Thoracic aorta (tissue), 2 donors: ENCODE results near the gene DCAF12. TPM values are rescaled to one million over a fixed set of nuclear protein-coding genes. Genes with fewer than 3 reads are reported as not detected.

Source experiments
- ATAC-seq: fragments of 150-250 bp; one replicate; pipeline ENCODE4 v1.8.0; 2017; ENCODE audit warnings: low read depth; ENCODE audit not compliant: insufficient number of reproducible peaks, low FRiP score
- DNase-seq: peaks from one replicate; pipeline ENCODE4 v3.0.0-alpha.2; 2020; ENCODE audit warnings: low spot score
- H3K27ac ChIP-seq, 2 donors: fragments of 200-600 bp; sonication (generic); 1 replicate in 1 of 2; 2 replicates in 1 of 2; pipeline ENCODE4 v1.5.1; 2016; ENCODE audit warnings: mild to moderate bottlenecking in 2 of 2, moderate library complexity in 2 of 2
- H3K27me3 ChIP-seq: fragments of 200-600 bp; sonication (generic); replicated peaks from 2 replicates; pipeline ENCODE4 v1.6.0; 2016; ENCODE audit warnings: mild to moderate bottlenecking; ENCODE audit not compliant: insufficient read depth
- H3K36me3 ChIP-seq: fragments of 200-600 bp; sonication (generic); one replicate; pipeline ENCODE4 v1.5.1; 2016
- H3K4me1 ChIP-seq, 2 donors: fragments of 200-600 bp; sonication (generic); 1 replicate in 1 of 2; 2 replicates in 1 of 2; pipeline versions ENCODE4 v1.5.1 to v1.6.0; 2016; ENCODE audit warnings: low read depth in 2 of 2, mild to moderate bottlenecking in 1 of 2; ENCODE audit not compliant: control insufficient read depth in 1 of 2
- H3K4me3 ChIP-seq: fragments of 200-600 bp; sonication (generic); 2 replicates; pipeline ENCODE4 v1.5.1; 2016; ENCODE audit warnings: mild to moderate bottlenecking
- H3K9me3 ChIP-seq: fragments of 200-600 bp; sonication (generic); 2 replicates; pipeline ENCODE4 v1.5.1; 2016
- CTCF ChIP-seq: fragments of 200-600 bp; sonication (generic); IDR thresholded peaks from one replicate; pipeline ENCODE4 v1.5.1; 2019; ENCODE audit warnings: antibody characterized with exemption
- total RNA-seq, 2 donors: library from RNA; depleted of rRNA; stranded (reverse); fragments of >200 nt; gene quantifications; one replicate each; pipeline versions ENCODE4 v1.1.0 to v1.2.3, GENCODE V29; 2016

The DCAF12 gene
- total RNA-seq, 2 donors from 2014 or later: 14.9 to 31.4 TPM

DNA sequence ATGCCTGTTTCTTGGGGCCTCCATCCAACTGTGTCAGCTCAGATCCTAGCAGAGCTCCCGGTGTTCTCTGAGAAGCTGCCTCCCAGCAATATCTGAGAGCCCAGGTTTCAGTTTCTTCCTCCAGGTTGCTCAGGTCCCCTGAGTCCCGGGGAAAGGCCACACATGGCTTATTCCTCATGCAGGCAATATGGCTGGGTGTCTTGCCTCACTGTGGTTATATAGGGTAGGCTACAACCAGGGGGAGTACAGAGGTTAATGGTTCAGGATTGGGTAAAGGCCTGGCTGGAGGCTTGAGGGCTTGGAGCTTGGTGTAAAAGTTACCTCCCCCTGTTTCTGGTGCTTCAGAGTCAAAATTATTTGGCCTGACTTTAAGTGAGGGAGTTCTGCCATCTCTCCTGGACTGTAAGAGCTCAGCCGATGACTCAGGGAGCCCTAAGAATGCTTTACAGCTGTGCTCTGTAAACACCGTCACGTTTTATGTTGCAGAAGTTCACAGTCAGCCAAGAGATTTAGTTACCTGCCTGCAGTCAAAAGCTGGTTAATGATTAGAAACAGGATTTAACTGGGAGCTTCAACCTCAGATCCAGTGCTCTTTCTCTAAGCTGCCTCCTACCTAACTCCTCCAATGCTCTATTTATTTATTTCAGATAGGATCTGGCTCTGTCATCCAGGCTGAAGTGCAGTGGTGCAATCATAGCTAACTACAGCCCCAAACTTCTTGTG lies 53.5 kb downstream of the DCAF12 start:
- ATAC-seq: peak; percentile 77
- no peaks in the 10 kb centered on the region for H3K36me3 ChIP-seq
- no peak for TF ChIP-seq CTCF

GRCh38 chr9:34072410-34072809 lies 54.1 kb downstream of the DCAF12 start:
- Histone ChIP-seq H3K9me3 (no peaks in the 10 kb centered on the region), H3K36me3 (no peaks in the 10 kb centered on the region), H3K27me3 (no peaks in the 10 kb centered on the region), H3K4me3 (no peak overlapping the region), H3K27ac (peak overlapping the region; percentile 69 to 77), H3K4me1 (peaks cover 8 to 37% of the 10 kb centered on the region in 2 donors)
- TF ChIP-seq CTCF: no peak
- ATAC-seq (no peak), DNase-seq (no peak)

More for the DNA sequence above, 53.5 kb downstream of the DCAF12 start:
- H3K9me3 ChIP-seq: no peaks in the 10 kb centered on the region
- peak overlapping the region; percentile 69 to 77 for H3K27ac ChIP-seq
- H3K4me1 ChIP-seq: peaks cover 8 to 37% of the 10 kb centered on the region in 2 donors
- DNase-seq: no peak
- no peaks in the 10 kb centered on the region for H3K27me3 ChIP-seq
- H3K4me3 ChIP-seq: no peak overlapping the region

- peak overlapping the region; percentile 24 to 52 for H3K27ac ChIP-seq
Measured at GRCh38 chr9:34070606-34071324, 55.7 kb downstream of the DCAF12 start.

GRCh38 chr9:34069831-34070230 lies 56.7 kb downstream of the DCAF12 start:
- no peak overlapping the region for H3K27ac ChIP-seq
- no peak for ATAC-seq
- no peak for TF ChIP-seq CTCF
- no peaks in the 10 kb centered on the region for H3K27me3 ChIP-seq
- no peaks in the 10 kb centered on the region for H3K9me3 ChIP-seq
- H3K36me3 ChIP-seq: no peaks in the 10 kb centered on the region
- peaks cover 8 to 37% of the 10 kb centered on the region in 2 donors for H3K4me1 ChIP-seq
- DNase-seq: no peak
- no peak overlapping the region for H3K4me3 ChIP-seq

More at GRCh38 chr9:34070606-34071324, 55.7 kb downstream of the DCAF12 start:
- ATAC-seq (no peak), DNase-seq (no peak)
- no peaks in the 10 kb centered on the region for H3K27me3 ChIP-seq
- H3K36me3 ChIP-seq: no peaks in the 10 kb centered on the region
- H3K9me3 ChIP-seq: no peaks in the 10 kb centered on the region
- peaks cover 8 to 37% of the 10 kb centered on the region in 2 donors for H3K4me1 ChIP-seq
- no peak overlapping the region for H3K4me3 ChIP-seq
- TF ChIP-seq CTCF: no peak

DNA sequence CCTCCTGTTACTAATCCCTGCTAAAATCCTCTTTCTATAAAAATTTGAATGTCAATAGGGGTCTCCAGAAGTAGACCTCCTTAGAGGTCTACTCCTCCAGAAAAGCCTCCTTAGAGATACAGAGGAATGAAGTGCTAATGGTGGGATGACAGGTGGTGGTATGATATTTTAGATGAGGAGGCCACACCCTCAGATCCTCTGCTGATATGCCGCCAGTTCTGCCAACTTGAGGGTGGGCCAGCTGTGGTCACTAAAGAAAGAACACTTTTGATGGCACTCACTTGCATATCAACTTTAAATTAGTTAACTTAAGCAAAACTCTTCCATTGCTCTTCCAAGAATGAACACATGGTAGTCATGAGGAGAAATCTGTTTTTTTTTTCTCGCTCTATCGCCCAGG lies 61.0 kb downstream of the DCAF12 start:
- no peak overlapping the region for H3K27ac ChIP-seq
- no peak for TF ChIP-seq CTCF
- no peaks in the 10 kb centered on the region for H3K27me3 ChIP-seq
- no peak overlapping the region for H3K4me3 ChIP-seq
- no peak for DNase-seq
- H3K36me3 ChIP-seq: no peaks in the 10 kb centered on the region
- H3K4me1 ChIP-seq: peaks cover 0 to 2% of the 10 kb centered on the region in 2 donors
- ATAC-seq: no peak
- no peaks in the 10 kb centered on the region for H3K9me3 ChIP-seq
